Measurements from ENCODE around the gene LRP1-AS. TPM values are rescaled to one million over a fixed set of nuclear protein-coding genes. Genes with fewer than 3 reads are reported as not detected.
A peak's percentile ranks its signal among the peaks of the same experiment; 100 is the strongest.

LRP1-AS gene
- total RNA-seq, 2 donors from 2014 or later = not detected

DNA sequence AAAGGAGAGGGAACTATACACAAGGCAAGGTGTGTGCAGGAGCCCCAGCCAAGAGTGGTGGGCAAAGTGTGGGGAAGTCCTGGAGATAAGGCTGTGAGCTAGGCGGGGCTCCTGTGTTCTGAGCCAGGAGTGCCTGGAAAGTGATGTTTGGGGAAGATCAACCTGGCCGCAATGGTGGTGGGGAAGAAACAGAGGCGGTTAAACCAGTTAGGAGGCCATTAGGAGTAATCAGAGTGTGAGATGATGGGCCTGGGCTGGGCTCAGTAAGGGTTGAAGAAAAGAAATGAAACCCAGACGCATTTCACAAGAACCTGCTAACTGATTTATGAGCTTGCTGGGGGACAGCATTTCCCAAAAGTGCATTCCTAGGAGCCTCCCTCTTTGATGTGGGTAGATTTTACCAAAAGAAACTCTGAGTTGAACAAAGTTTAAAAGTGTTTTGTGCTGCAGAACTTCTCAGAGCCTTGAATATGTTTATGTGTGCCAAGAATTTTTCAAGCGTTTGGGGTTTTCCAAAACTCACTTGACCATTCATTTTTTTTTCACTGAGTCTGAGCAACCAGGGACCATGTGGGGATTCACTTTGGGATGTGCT is 34.2 kb upstream of the LRP1-AS start:
- no peak for DNase-seq
- ATAC-seq = no peak
- intact Hi-C loops (cut with DNase I, micrococcal nuclease) = loop anchor here in 1 of 2 donors (2.0 kb wide), 1 partner anchor 57 kb away; no protein-coding TSS in a partner anchor

DNA sequence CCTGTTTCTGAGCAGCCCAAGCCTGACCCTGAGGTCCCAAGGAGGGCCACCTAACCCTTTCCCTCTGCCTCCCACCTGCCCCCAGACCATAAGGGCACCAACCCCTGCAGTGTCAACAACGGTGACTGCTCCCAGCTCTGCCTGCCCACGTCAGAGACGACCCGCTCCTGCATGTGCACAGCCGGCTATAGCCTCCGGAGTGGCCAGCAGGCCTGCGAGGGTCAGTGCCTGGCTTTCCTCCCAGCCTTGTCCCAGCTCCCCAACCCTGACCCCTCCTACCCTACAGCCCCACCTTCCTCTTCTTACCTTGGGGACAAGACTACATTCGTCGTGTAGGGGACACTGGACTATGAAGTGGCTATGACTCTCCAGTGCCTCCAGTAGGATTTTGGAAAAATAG is 33.7 kb upstream of the LRP1-AS start:
- ATAC-seq (no peak), DNase-seq (no peak)
- intact Hi-C loops (cut with DNase I, micrococcal nuclease) = no loop called here

DNA sequence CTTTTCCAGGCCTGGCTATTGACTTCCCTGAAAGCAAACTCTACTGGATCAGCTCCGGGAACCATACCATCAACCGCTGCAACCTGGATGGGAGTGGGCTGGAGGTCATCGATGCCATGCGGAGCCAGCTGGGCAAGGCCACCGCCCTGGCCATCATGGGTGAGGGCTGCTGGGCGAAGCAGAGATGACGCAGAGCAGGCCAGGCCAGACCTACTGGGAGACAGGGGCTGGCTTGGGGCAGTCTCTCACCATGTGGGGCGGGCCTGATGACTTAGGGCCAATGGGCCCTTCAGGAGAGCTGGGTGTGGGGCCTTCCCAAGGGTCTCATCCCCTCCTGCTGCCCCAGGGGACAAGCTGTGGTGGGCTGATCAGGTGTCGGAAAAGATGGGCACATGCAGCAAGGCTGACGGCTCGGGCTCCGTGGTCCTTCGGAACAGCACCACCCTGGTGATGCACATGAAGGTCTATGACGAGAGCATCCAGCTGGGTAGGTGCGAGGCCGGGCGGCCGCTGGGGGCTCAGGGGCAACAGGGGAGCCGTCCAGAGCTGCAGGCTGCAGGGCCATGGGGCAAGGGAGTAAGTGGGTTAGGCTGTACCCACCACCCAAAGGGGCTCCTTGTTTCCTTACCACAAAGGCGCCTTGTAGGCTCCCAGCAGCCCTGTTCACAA is 33.0 kb upstream of the LRP1-AS start:
- no peak for DNase-seq
- no peak for ATAC-seq
- intact Hi-C loops (cut with DNase I, micrococcal nuclease) = no loop called here

DNA sequence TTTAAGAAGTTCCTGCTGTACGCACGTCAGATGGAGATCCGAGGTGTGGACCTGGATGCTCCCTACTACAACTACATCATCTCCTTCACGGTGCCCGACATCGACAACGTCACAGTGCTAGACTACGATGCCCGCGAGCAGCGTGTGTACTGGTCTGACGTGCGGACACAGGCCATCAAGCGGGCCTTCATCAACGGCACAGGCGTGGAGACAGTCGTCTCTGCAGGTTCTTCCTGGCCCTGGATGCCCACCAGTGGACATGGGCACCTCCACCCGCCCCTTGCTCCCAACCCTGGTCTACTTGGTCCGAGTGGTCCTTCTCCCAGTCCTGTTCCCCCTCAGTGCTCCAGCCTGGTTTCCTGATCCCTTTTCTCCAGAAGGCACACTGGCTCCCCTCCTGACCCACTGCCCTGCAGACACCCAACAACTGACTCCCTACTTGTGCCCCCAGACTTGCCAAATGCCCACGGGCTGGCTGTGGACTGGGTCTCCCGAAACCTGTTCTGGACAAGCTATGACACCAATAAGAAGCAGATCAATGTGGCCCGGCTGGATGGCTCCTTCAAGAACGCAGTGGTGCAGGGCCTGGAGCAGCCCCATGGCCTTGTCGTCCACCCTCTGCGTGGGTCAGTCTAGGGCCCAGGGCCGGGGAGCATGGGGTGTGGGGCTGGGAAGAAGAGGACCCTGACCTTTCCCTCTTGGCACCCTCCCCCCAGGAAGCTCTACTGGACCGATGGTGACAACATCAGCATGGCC is 32.1 kb upstream of the LRP1-AS start:
- ATAC-seq (no peak), DNase-seq (no peak)
- intact Hi-C loops (cut with DNase I, micrococcal nuclease) = loop anchor here in 1 of 2 donors (5.0 kb wide), 1 partner anchor 107 kb away; no protein-coding TSS in a partner anchor

DNA sequence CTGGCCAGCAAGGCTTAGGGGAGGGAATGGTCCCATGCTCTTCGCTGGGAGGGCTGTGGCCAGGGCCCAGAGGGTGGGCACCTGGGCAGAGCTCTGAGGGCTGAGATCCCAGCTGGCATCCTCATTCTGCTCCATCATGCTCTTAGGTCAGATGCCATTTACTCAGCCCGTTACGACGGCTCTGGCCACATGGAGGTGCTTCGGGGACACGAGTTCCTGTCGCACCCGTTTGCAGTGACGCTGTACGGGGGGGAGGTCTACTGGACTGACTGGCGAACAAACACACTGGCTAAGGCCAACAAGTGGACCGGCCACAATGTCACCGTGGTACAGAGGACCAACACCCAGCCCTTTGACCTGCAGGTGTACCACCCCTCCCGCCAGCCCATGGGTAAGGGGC is 30.8 kb upstream of the LRP1-AS start:
- intact Hi-C loops (cut with DNase I, micrococcal nuclease) = loop anchor here in 1 of 2 donors (5.0 kb wide), 1 partner anchor 106 kb away; no protein-coding TSS in a partner anchor
- no peak for DNase-seq

DNA sequence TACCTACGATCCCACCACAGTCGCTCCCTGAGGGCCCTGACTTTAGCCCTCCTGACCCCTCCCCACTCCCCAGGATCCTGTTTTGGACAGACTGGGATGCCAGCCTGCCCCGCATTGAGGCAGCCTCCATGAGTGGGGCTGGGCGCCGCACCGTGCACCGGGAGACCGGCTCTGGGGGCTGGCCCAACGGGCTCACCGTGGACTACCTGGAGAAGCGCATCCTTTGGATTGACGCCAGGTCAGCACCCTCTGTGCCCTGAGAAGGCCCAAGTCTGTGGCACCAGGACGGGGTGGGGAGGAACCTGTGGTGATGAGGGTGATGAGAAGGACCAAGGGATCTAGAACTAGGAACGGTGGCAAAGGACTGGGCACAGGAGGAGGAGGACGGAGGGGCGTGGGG is 29.9 kb upstream of the LRP1-AS start:
- no peak for ATAC-seq
- intact Hi-C loops (cut with DNase I, micrococcal nuclease) = loop anchor here in 1 of 2 donors (2.0 to 5.0 kb wide), 2 partner anchors 55 to 105 kb away; no protein-coding TSS in a partner anchor
- no peak for DNase-seq

More for the DNA sequence above, 30.8 kb upstream of the LRP1-AS start:
- ATAC-seq = no peak

DNA sequence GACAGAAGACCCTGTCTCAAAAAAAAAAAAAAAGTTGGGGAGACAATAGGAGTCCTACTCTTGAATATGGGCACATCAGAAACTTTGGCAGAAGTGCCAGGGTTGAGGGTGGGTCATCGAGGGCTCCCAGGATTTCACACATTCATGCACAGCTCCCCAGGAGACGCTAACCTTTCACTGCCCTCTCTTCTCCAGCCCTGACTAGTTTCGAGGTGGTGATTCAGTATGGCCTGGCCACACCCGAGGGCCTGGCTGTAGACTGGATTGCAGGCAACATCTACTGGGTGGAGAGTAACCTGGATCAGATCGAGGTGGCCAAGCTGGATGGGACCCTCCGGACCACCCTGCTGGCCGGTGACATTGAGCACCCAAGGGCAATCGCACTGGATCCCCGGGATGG is 29.4 kb upstream of the LRP1-AS start:
- DNase-seq = no peak
- peak; percentile 41 for ATAC-seq
- intact Hi-C loops (cut with DNase I, micrococcal nuclease) = loop anchor here in 1 of 2 donors (2.0 to 5.0 kb wide), 2 partner anchors 54 to 105 kb away; no protein-coding TSS in a partner anchor

DNA sequence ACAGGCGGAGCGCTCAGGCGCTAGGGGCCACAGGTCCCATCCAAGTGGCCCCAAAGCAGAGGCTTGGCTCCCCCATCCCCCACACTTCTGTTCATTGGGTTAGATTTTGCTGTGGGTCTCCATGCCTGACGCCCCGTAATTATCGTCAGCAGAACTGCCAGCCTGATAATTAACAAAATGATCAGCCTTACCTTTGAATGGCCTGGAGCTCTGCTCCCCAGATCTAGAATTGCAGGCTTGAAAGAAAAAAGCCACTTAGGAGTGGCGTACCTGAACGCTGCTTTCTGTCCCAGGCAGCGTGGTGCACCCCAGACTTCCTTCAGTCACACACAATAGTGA is 28.7 kb upstream of the LRP1-AS start:
- ATAC-seq (no peak), DNase-seq (no peak)
- intact Hi-C loops (cut with DNase I, micrococcal nuclease) = loop anchor here in 1 of 2 donors (2.0 to 5.0 kb wide), 2 partner anchors 53 to 104 kb away; no protein-coding TSS in a partner anchor

DNA sequence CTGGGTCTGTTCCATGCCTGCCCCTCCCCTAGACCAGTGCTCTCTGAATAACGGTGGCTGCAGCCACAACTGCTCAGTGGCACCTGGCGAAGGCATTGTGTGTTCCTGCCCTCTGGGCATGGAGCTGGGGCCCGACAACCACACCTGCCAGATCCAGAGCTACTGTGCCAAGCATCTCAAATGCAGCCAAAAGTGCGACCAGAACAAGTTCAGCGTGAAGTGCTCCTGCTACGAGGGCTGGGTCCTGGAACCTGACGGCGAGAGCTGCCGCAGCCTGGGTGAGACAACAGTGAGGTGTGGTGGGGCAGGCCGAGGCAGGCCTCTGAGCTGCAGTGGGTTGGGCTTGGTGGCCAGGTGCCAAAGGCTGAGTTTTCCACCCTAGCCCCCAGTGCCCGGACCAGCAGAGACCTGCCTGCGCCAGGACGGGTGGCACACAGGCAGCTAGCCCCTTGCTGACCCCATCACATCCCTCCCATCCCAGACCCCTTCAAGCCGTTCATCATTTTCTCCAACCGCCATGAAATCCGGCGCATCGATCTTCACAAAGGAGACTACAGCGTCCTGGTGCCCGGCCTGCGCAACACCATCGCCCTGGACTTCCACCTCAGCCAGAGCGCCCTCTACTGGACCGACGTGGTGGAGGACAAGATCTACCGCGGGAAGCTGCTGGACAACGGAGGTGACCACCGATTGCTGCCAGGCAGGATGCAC is 28.2 kb upstream of the LRP1-AS start:
- DNase-seq (peak; percentile 71 to 82), ATAC-seq (peak; percentile 74)
- intact Hi-C loops (cut with DNase I, micrococcal nuclease) = loop anchor here in 1 of 2 donors (2.0 to 5.0 kb wide), 2 partner anchors 53 to 103 kb away; no protein-coding TSS in a partner anchor

DNA sequence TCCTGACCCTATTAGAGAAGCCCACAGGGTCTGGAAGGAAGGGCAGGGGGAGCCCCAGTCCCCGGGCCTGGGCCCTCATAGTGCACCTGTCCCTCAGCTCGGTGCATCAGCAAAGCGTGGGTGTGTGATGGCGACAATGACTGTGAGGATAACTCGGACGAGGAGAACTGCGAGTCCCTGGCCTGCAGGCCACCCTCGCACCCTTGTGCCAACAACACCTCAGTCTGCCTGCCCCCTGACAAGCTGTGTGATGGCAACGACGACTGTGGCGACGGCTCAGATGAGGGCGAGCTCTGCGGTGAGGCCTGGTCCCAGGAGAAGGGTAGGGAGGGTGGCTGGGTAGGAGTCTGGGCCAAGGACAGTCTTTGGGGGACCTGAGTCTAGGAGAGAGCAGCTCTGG is 26.3 kb upstream of the LRP1-AS start:
- ATAC-seq (no peak), DNase-seq (no peak)
- intact Hi-C loops (cut with DNase I, micrococcal nuclease) = no loop called here

DNA sequence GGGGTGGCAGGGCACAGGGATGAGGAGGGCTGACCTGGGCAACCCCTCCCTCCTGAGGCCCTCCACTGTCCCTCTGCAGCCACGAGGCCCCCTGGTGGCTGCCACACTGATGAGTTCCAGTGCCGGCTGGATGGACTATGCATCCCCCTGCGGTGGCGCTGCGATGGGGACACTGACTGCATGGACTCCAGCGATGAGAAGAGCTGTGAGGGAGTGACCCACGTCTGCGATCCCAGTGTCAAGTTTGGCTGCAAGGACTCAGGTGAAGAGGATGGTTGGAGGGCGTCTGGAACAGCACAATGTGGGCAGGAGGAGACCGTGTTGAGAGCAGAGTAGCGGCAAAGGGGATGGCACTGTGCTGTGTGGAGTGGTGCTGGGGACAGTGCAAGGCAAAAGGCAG is 25.7 kb upstream of the LRP1-AS start:
- intact Hi-C loops (cut with DNase I, micrococcal nuclease) = no loop called here
- ATAC-seq = peak; percentile 51
- DNase-seq = peak in 1 of 2 donors; percentile 50

DNA sequence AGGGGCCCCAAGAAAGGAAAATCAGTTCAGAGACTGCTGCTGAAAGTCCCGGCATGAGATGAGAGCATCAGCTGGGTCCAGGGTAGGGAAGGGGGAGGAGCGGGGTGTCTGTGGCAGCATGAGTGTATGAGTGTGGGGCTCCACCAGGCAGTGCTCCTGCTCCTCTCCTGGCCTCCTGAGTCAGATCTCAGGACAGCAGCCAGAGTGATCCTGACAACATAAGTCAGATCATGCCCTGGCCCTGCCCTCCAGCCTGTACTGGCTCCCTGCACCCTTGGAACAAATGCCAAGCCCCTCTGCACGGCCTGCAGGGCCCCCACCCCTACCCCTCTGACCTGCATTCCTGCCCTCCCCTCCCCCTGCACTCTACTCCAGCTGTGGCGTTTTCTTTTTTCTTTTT is 24.2 kb upstream of the LRP1-AS start:
- DNase-seq (no peak), ATAC-seq (no peak)
- intact Hi-C loops (cut with DNase I, micrococcal nuclease) = no loop called here

DNA sequence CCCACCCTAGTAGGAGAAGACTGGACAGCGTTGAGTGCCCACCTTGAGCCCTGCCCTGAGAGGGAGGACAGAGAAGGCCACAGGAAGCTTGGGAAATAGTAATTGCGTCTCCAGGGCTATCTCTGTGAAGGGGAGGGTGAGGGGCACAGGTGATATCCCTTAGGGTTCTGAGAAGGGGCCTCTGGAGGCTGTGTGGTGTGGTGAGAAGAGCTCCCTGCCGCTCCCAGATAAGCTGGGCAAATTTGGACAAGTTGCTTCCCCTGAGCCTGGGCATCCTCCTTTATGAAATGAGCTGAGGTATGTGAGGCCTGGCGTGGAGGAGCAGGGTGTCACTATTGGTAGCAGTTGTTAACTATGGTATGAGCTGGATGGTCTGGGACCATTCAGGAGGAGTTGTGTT is 23.5 kb upstream of the LRP1-AS start:
- ATAC-seq (no peak), DNase-seq (no peak)
- intact Hi-C loops (cut with DNase I, micrococcal nuclease) = no loop called here

DNA sequence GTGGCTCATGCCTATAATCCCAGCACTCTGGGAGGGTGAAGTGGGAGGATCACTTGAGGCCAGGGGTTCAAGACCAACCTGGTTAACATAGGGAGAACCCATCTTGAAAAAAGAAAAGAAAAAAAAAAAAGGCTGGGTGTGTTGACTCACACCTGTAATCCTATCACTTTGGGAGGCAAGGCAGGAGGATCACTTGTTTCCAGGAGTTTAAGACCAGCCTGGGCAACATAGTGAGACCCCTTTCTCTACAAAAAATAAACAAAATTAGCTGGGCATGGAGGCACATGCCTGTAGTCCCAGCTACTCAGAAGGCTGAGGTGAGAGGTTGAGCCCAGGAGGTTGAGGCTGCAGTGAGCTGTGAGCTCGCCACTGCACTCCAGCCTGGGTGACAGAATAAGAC is 23.0 kb upstream of the LRP1-AS start:
- DNase-seq (no peak), ATAC-seq (no peak)
- intact Hi-C loops (cut with DNase I, micrococcal nuclease) = no loop called here

DNA sequence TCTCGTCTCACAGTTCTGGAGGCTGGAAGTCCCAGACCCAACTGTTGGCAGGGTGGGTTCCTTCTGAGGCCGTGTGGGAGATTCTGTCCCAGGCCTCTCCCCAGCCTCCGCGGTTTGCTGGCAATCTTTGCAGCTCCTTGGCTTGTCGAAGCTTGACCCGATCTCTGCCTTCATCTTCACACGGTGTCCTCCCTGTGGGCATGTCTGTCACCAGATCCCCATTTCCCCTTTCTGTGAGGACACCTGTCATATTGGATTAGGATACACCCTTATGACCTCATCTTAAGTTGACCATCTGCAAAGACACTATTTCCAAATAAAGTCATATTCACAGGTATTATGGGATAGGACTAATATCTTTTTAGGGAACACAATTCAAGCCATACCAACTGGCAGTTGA is 22.6 kb upstream of the LRP1-AS start:
- intact Hi-C loops (cut with DNase I, micrococcal nuclease) = no loop called here
- no peak for DNase-seq
- no peak for ATAC-seq

DNA sequence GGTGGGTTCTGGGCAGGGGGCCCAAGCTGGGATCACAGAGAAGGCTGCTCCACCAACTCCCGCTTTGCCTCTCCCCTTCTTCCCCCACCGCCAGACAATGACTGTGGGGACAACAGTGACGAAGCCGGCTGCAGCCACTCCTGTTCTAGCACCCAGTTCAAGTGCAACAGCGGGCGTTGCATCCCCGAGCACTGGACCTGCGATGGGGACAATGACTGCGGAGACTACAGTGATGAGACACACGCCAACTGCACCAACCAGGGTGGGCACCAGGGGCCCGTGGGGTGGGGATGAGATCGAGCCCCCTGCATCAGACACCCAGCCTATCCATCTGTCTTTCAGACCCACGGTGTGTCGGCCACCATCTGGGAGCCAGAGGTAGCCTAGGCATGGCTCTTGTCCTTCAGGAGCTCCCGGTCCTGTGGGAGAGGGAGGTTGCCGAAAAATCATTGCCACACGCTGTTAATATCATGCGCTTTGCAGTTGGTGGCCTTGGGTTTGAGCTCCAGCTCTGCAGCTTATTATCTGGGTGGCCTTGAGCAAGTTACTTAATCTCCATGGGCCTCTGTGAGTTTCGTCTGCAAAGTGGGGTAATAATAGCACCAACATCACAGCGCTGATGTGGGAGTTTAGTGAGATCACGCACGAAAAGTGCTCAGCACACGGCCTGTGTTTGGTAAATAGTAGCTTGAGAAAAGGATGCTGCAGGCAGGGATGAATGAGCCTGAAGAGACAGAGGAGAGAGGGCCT is 21.8 kb upstream of the LRP1-AS start:
- intact Hi-C loops (cut with DNase I, micrococcal nuclease) = no loop called here
- DNase-seq (no peak), ATAC-seq (no peak)

DNA sequence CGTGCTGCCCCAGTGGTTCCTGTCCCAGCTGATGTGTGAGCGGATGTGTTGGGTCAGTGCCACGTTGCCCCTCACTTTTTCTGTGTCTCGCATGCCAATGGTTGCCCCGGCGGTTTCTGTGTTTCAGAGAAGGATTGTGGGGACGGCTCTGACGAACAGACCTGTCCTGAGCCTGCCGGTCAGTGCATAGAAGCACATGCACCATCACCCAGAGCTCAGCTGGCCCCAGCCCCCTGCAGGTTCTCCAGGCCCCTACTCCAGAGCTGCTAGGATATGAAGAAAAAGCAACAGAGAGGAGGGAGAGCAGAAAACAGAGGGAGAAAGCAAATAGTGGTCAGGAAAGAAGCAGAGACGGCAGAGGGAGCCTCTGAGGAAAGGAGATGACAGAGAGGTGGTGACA is 20.6 kb upstream of the LRP1-AS start:
- intact Hi-C loops (cut with DNase I, micrococcal nuclease) = no loop called here
- DNase-seq = no peak
- ATAC-seq = no peak

DNA sequence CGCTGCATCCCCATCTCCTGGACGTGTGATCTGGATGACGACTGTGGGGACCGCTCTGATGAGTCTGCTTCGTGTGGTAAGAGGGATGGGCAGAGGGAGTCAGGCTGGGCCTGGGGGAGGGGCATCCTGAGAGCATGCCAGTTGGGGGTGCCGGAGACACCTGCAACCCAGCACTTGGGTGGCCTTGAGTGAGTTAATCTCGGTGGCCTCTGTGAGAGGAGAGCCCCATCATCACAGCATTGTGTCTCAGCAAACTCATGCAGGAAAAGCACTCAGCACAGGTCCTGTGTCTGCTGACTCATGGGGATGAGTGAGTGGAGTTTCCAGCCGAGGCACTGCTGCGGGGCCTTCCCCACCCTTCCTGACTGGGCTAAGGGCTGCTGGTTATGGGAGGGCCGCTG is 19.6 kb upstream of the LRP1-AS start:
- no peak for DNase-seq
- intact Hi-C loops (cut with DNase I, micrococcal nuclease) = no loop called here
- ATAC-seq = no peak

All from left colon (tissue), 2 donors.